ENCODE data around the gene CACNB3.

The CACNB3 gene

DNA sequence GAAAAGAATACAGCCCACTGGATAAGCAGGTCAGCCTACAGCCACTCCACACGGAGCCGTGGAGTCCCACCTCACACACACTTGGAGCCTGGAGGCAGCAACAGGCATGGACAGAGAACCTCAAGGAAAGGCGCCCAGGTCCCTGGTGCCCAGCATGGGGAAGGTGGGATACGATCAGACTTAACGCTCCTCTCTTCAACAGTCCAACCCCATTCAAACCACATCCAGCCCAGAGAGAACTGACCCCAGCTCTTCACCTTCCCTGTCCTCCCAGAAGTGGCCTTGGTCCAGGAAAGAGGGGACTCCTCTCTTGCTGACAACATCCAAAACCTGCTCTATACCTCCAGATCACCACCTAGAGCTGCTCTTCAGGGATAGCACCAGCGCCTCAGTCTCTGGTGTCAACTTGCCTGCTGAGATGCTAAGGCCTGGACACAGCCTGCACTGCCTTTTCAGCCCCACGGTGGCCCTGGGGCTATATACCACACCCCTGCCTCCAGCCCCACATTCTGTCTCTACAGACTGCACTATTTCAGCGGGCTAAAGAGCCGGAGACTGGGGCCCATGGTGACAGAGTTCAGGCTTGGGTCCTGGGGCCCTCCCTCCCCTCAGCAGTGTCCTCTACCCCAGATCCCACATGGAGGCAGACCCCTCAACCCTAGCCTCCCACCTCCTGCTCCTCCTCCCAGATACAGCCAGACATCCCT lies 36.4 kb upstream of the CACNB3 start:
- Histone ChIP-seq H4K20me1 (ENCODE audit: insufficient read depth, low read length) (no peaks in the 10 kb centered on the region), H3K79me2 (ENCODE audit: low read length) (no peaks in the 10 kb centered on the region), H3K36me3 (replicated peaks; ENCODE audit: low read depth, low read length) (no peaks in the 10 kb centered on the region), H3K4me2 (ENCODE audit: low read length) (no peak overlapping the region), H3K9ac (ENCODE audit: low read length) (no peak overlapping the region), H3K4me3 (ENCODE audit: low read length) (no peak overlapping the region), H3K27me3 (ENCODE audit: low read depth, low read length) (no peaks in the 10 kb centered on the region), H3K9me3 (ENCODE audit: insufficient read depth, low read length) (no peaks in the 10 kb centered on the region), H3K4me1 (ENCODE audit: low read length) (no peaks in the 10 kb centered on the region), H3K27ac (ENCODE audit: low read length) (no peak overlapping the region), H2AFZ (ENCODE audit: low read depth, low read length) (no peak overlapping the region)
- TF ChIP-seq, protein P1, sequence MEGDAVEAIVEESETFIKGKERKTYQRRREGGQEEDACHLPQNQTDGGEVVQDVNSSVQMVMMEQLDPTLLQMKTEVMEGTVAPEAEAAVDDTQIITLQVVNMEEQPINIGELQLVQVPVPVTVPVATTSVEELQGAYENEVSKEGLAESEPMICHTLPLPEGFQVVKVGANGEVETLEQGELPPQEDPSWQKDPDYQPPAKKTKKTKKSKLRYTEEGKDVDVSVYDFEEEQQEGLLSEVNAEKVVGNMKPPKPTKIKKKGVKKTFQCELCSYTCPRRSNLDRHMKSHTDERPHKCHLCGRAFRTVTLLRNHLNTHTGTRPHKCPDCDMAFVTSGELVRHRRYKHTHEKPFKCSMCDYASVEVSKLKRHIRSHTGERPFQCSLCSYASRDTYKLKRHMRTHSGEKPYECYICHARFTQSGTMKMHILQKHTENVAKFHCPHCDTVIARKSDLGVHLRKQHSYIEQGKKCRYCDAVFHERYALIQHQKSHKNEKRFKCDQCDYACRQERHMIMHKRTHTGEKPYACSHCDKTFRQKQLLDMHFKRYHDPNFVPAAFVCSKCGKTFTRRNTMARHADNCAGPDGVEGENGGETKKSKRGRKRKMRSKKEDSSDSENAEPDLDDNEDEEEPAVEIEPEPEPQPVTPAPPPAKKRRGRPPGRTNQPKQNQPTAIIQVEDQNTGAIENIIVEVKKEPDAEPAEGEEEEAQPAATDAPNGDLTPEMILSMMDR (IDR thresholded peaks at IDR 0.05; ENCODE audit: low read depth, low read length): no peak
- no peak for TF ChIP-seq EZH2phosphoT487 (IDR thresholded peaks at IDR 0.05; ENCODE audit: low read depth)

- Histone ChIP-seq H3K9me3 (ENCODE audit: insufficient read depth, low read length) (no peaks in the 10 kb centered on the region), H3K4me2 (ENCODE audit: low read length) (no peak overlapping the region), H4K20me1 (ENCODE audit: insufficient read depth, low read length) (no peaks in the 10 kb centered on the region), H3K4me3 (ENCODE audit: low read length) (no peak overlapping the region), H3K9ac (ENCODE audit: low read length) (no peak overlapping the region), H3K4me1 (ENCODE audit: low read length) (peaks cover 2% of the 10 kb centered on the region; the same call in 1 of the 2 replicates), H3K36me3 (replicated peaks; ENCODE audit: low read depth, low read length) (no peaks in the 10 kb centered on the region), H3K27me3 (ENCODE audit: low read depth, low read length) (0 out of 2 replicates have a peak, but pooled peaks cover 2% of the 10 kb centered on the region), H3K79me2 (ENCODE audit: low read length) (no peaks in the 10 kb centered on the region), H3K27ac (ENCODE audit: low read length) (no peak overlapping the region), H2AFZ (ENCODE audit: low read depth, low read length) (no peak overlapping the region)
- TF ChIP-seq, protein P1 (IDR thresholded peaks at IDR 0.05; ENCODE audit: low read depth, low read length): no peak
- TF ChIP-seq EZH2phosphoT487 (IDR thresholded peaks at IDR 0.05; ENCODE audit: low read depth): no peak
Observed at GRCh38 chr12:48782457-48783395, 35.6 kb upstream of the CACNB3 start.

DNA sequence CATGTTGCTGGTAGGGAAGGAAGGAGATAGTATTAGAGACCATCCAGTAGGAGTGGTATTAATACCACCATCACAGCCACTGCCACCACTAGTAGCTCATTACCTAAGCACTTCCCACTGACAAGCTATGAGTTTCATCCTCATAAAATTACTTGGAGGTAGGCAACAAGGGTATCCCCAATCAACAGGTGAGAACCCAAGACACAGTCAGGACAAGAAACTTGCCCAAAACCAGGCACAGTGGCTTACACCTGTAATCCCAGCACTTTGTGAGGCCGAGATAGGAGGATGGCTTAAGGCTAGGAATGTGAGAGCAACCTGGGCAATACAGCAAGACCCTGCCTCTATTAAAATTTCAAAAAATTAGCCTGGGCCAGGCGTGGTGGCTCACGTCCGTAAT lies 34.9 kb upstream of the CACNB3 start:
- Histone ChIP-seq H3K9me3 (ENCODE audit: insufficient read depth, low read length) (no peaks in the 10 kb centered on the region), H3K4me1 (ENCODE audit: low read length) (peaks cover 8% of the 10 kb centered on the region; the same call in 1 of the 2 replicates), H2AFZ (ENCODE audit: low read depth, low read length) (no peak overlapping the region), H3K79me2 (ENCODE audit: low read length) (no peaks in the 10 kb centered on the region), H3K4me3 (ENCODE audit: low read length) (no peak overlapping the region), H3K9ac (ENCODE audit: low read length) (no peak overlapping the region), H3K27ac (ENCODE audit: low read length) (no peak overlapping the region), H3K36me3 (replicated peaks; ENCODE audit: low read depth, low read length) (no peaks in the 10 kb centered on the region), H3K4me2 (ENCODE audit: low read length) (no peak overlapping the region), H4K20me1 (ENCODE audit: insufficient read depth, low read length) (no peaks in the 10 kb centered on the region), H3K27me3 (ENCODE audit: low read depth, low read length) (0 out of 2 replicates have a peak, but pooled peaks cover 3% of the 10 kb centered on the region)
- TF ChIP-seq, protein P1 (IDR thresholded peaks at IDR 0.05; ENCODE audit: low read depth, low read length): no peak
- TF ChIP-seq EZH2phosphoT487 (IDR thresholded peaks at IDR 0.05; ENCODE audit: low read depth): no peak

Measured in OCI-LY3 (cell line).